ENCODE results near the gene S100A8.

- TF ChIP-seq CTCF (IDR thresholded peaks at IDR 0.05), result no peak
- TF ChIP-seq POLR2A (IDR thresholded peaks at IDR 0.05), result no peak
Observed at GRCh38 chr1:153362187-153362775, 28.6 kb downstream of the S100A8 start.

Measured in heart left ventricle (tissue), 13 donors.